HG02763 (cell line): Measurements from ENCODE around the gene PMM1.

ENCODE experiments used
- ATAC-seq: cut with Tn5 transposase; IDR thresholded peaks from one replicate; pipeline ENCODE4 v1.9.1; 2021; ENCODE audit warnings: mild to moderate bottlenecking, moderate library complexity; ENCODE audit not compliant: unreplicated experiment

PMM1 gene

GRCh38 chr22:41539146-41540005 is 50.3 kb downstream of the PMM1 start:
- ATAC-seq: no peak

- no peak for ATAC-seq
These were observed 51.1 kb downstream of the PMM1 start for GRCh38 chr22:41538583-41538982.

- ATAC-seq: no peak
These were observed 52.4 kb downstream of the PMM1 start for GRCh38 chr22:41537203-41537602.

GRCh38 chr22:41535244-41535643 is 54.4 kb downstream of the PMM1 start:
- no peak for ATAC-seq

GRCh38 chr22:41534219-41534618 is 55.4 kb downstream of the PMM1 start:
- ATAC-seq: no peak

- ATAC-seq: no peak
These were observed 56.5 kb downstream of the PMM1 start for GRCh38 chr22:41532908-41533825.

GRCh38 chr22:41531715-41532477 is 57.7 kb downstream of the PMM1 start:
- ATAC-seq: no peak

GRCh38 chr22:41530890-41531714 is 58.5 kb downstream of the PMM1 start:
- no peak for ATAC-seq

GRCh38 chr22:41528938-41529561 is 60.6 kb downstream of the PMM1 start:
- ATAC-seq: no peak

GRCh38 chr22:41528132-41528766 is 61.4 kb downstream of the PMM1 start:
- no peak for ATAC-seq
